GM19468 (cell line): ENCODE results near the gene HS2ST1.

Experiments
- ATAC-seq: cut with Tn5 transposase; IDR thresholded peaks from one replicate; pipeline ENCODE4 v1.9.1; 2021; ENCODE audit warnings: mild to moderate bottlenecking, moderate library complexity, moderate number of reproducible peaks; ENCODE audit not compliant: unreplicated experiment; ENCODE audit errors: extremely low read depth

The HS2ST1 gene

GRCh38 chr1:87100271-87100670 lies 185.8 kb downstream of the HS2ST1 start:
- ATAC-seq = no peak

- ATAC-seq = no peak
Observed at GRCh38 chr1:87103074-87103473, 188.6 kb downstream of the HS2ST1 start.

GRCh38 chr1:87104140-87104539 lies 189.7 kb downstream of the HS2ST1 start:
- ATAC-seq = no peak

- no peak for ATAC-seq
Observed at GRCh38 chr1:87104945-87105344, 190.5 kb downstream of the HS2ST1 start.

GRCh38 chr1:87106144-87106543 lies 191.7 kb downstream of the HS2ST1 start:
- ATAC-seq = no peak

GRCh38 chr1:87106867-87107266 lies 192.4 kb downstream of the HS2ST1 start:
- ATAC-seq = no peak

GRCh38 chr1:87108228-87108627 lies 193.8 kb downstream of the HS2ST1 start:
- ATAC-seq = no peak

GRCh38 chr1:87108814-87109411 lies 194.5 kb downstream of the HS2ST1 start:
- no peak for ATAC-seq

- no peak for ATAC-seq
Observed at GRCh38 chr1:87111659-87112371, 197.4 kb downstream of the HS2ST1 start.

GRCh38 chr1:87113313-87113712 lies 198.9 kb downstream of the HS2ST1 start:
- ATAC-seq = no peak

- ATAC-seq = no peak
Observed at GRCh38 chr1:87115317-87115890, 201.0 kb downstream of the HS2ST1 start.

GRCh38 chr1:87115891-87116290 lies 201.5 kb downstream of the HS2ST1 start:
- ATAC-seq = no peak

- ATAC-seq = no peak
Observed at GRCh38 chr1:87117761-87118368, 203.4 kb downstream of the HS2ST1 start.

GRCh38 chr1:87119541-87120140 lies 205.2 kb downstream of the HS2ST1 start:
- no peak for ATAC-seq

GRCh38 chr1:87120779-87121178 lies 206.3 kb downstream of the HS2ST1 start:
- ATAC-seq = no peak

- no peak for ATAC-seq
Observed at GRCh38 chr1:87121711-87122163, 207.3 kb downstream of the HS2ST1 start.

GRCh38 chr1:87122243-87122642 lies 207.8 kb downstream of the HS2ST1 start:
- no peak for ATAC-seq

GRCh38 chr1:87123610-87124009 lies 209.2 kb downstream of the HS2ST1 start:
- no peak for ATAC-seq

- ATAC-seq = no peak
Observed at GRCh38 chr1:87126886-87127505, 212.6 kb downstream of the HS2ST1 start.

GRCh38 chr1:87127581-87127980 lies 213.1 kb downstream of the HS2ST1 start:
- ATAC-seq = no peak
